Caco-2 (cell line): ENCODE results near the gene NDUFB8. TPM values are rescaled to one million over a fixed set of nuclear protein-coding genes. Genes with fewer than 3 reads are reported as not detected.

Source experiments
- BruUV-seq: library from RNA; stranded (reverse); fragments of 400-500 nt; replicated peaks from 2 replicates; lab custom pipeline; 2021; lab: Mats Ljungman, UMichigan
- CTCF ChIA-PET: fragments of 300-600 bp; sonication (Branson Sonifier 250); formaldehyde crosslinking; loops from one replicate; lab custom pipeline; 2022; ENCODE audit warnings: antibody characterized with exemption; lab: Charles Lee
- POLR2A ChIA-PET: fragments of 300-600 bp; sonication (Branson Sonifier 250); formaldehyde crosslinking; loops from one replicate; lab custom pipeline; 2022; ENCODE audit warnings: antibody characterized with exemption; lab: Charles Lee
- DNase-seq, 2 experiments: peaks; one replicate each; pipeline versions ENCODE4 v3.0.0 to v3.0.0-alpha.2; 2020 to 2022
- H3K27me3 ChIP-seq: replicated peaks from 2 replicates; pipeline ENCODE4 v1.6.0; 2011; ENCODE audit warnings: low read length; ENCODE audit not compliant: control insufficient read depth, insufficient read depth
- H3K36me3 ChIP-seq: 2 replicates; pipeline ENCODE4 v1.5.1; 2011; ENCODE audit warnings: low read length; ENCODE audit not compliant: control insufficient read depth, insufficient read depth
- H3K4me1 ChIP-seq: fragments of 250-450 bp; sonication (Bioruptor Pico); 2 replicates; pipeline ENCODE4 v1.5.1; 2020; ENCODE audit warnings: mild to moderate bottlenecking
- H3K4me3 ChIP-seq: 2 replicates; pipeline ENCODE4 v1.5.1; 2011; ENCODE audit warnings: low read depth, mild to moderate bottlenecking, control low read depth, low read length
- H3K9me3 ChIP-seq: fragments of 250-450 bp; sonication (Bioruptor Pico); 2 replicates; pipeline ENCODE4 v1.5.1; 2020; ENCODE audit warnings: mild to moderate bottlenecking, moderate library complexity
- H3K27ac Mint-ChIP-seq: one replicate; pipeline ENCODE4 v1.8.0; 2022; ENCODE audit warnings: mixed read lengths; ENCODE audit not compliant: unreplicated experiment
- H3K27me3 Mint-ChIP-seq: one replicate; pipeline ENCODE4 v1.8.0; 2022; ENCODE audit warnings: mixed read lengths; ENCODE audit not compliant: insufficient read depth, unreplicated experiment
- H3K36me3 Mint-ChIP-seq: one replicate; pipeline ENCODE4 v1.8.0; 2022; ENCODE audit warnings: mild to moderate bottlenecking, mixed read lengths; ENCODE audit not compliant: insufficient read depth, unreplicated experiment
- H3K4me1 Mint-ChIP-seq: one replicate; pipeline ENCODE4 v1.8.0; 2022; ENCODE audit warnings: low read depth, mixed read lengths; ENCODE audit not compliant: unreplicated experiment
- H3K4me3 Mint-ChIP-seq: one replicate; pipeline ENCODE4 v1.8.0; 2022; ENCODE audit warnings: mild to moderate bottlenecking, moderate library complexity, mixed read lengths; ENCODE audit not compliant: unreplicated experiment
- H3K9me3 Mint-ChIP-seq: one replicate; pipeline ENCODE4 v1.8.0; 2022; ENCODE audit warnings: mixed read lengths; ENCODE audit not compliant: unreplicated experiment
- CTCF ChIP-seq, 2 experiments: fragments of 200-600 bp in 1 of 2; IDR thresholded peaks; 1 replicate in 1 of 2; 2 replicates in 1 of 2; pipeline versions ENCODE4 v1.5.1 to v1.8.0; 2011 to 2022; ENCODE audit warnings: antibody characterized with exemption in 1 of 2, control low read depth in 1 of 2, inconsistent platforms in 1 of 2, low read depth in 1 of 2, low read length in 1 of 2, mild to moderate bottlenecking in 1 of 2, moderate library complexity in 1 of 2; ENCODE audit not compliant: insufficient read depth in 1 of 2, severe bottlenecking in 1 of 2, unreplicated experiment in 1 of 2
- intact Hi-C: fragments of 100-400 bp; cut with micrococcal nuclease; formaldehyde crosslinking; loops from one replicate; pipeline ENCODE4 v1.10.0; 2022; ENCODE audit not compliant: unreplicated experiment
- total RNA-seq: library from RNA; stranded (reverse); gene quantifications from 2 replicates; pipeline ENCODE4 v1.2.3, GENCODE V29; 2022

NDUFB8 gene
- total RNA-seq, 1 experiment from 2014 or later: 249 TPM

DNA sequence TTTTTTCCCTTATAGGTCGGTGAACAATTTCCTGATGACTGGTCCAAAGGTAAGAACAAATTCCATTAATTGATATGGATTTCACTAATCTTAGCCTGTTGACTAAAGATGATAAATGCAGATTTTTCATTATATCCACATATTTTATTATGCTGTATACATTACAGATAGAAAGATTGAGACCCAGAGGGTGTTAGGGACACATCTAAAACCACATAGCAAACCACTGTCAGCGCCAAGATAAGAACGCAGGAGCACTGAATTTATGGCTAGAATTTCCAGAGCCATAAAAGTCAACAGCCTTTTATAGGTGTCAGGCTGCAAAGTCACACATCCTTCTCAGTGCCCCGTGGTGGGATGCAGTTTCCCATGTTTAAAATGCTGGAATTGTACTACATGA lies 50.6 kb downstream of the NDUFB8 start:
- Mint-ChIP-seq H3K27ac (no peak overlapping the region), H3K27me3 (peaks cover 21% of the 10 kb centered on the region), H3K36me3 (peaks cover 7% of the 10 kb centered on the region), H3K4me1 (peaks cover 13% of the 10 kb centered on the region), H3K4me3 (no peak overlapping the region), H3K9me3 (no peaks in the 10 kb centered on the region)
- TF ChIP-seq CTCF (IDR thresholded peaks at IDR 0.05; ENCODE audit: insufficient read depth in 1 of 2, low read depth in 1 of 2, low read length in 1 of 2, severe bottlenecking in 1 of 2, unreplicated experiment in 1 of 2): no peak
- H3K4me1 ChIP-seq: no peaks in the 10 kb centered on the region
- no peaks in the 10 kb centered on the region; the same call in 1 of the 2 replicates for H3K27me3 ChIP-seq
- ChIA-PET CTCF (no interaction called here), POLR2A (no interaction called here)
- no peak for DNase-seq
- no peak overlapping the region for H3K4me3 ChIP-seq
- BruUV-seq: no TSS peak
- intact Hi-C loops: no loop called here
- no peaks in the 10 kb centered on the region for H3K9me3 ChIP-seq
- H3K36me3 ChIP-seq: no peaks in the 10 kb centered on the region

GRCh38 chr10:100477970-100478369 lies 51.7 kb downstream of the NDUFB8 start:
- ChIA-PET POLR2A (no interaction called here), CTCF (no interaction called here)
- no peak overlapping the region for H3K27ac Mint-ChIP-seq
- H3K4me1 Mint-ChIP-seq: peaks cover 7% of the 10 kb centered on the region
- no peak for TF ChIP-seq CTCF (IDR thresholded peaks at IDR 0.05; ENCODE audit: insufficient read depth in 1 of 2, low read depth in 1 of 2, low read length in 1 of 2, severe bottlenecking in 1 of 2, unreplicated experiment in 1 of 2)
- no peaks in the 10 kb centered on the region for H3K9me3 Mint-ChIP-seq
- peaks cover 21% of the 10 kb centered on the region for H3K27me3 Mint-ChIP-seq
- Histone ChIP-seq H3K4me1 (no peaks in the 10 kb centered on the region), H3K4me3 (no peak overlapping the region), H3K27me3 (no peaks in the 10 kb centered on the region; the same call in 1 of the 2 replicates), H3K36me3 (no peaks in the 10 kb centered on the region), H3K9me3 (no peaks in the 10 kb centered on the region)
- intact Hi-C loops: no loop called here
- no peak overlapping the region for H3K4me3 Mint-ChIP-seq
- DNase-seq: no peak
- H3K36me3 Mint-ChIP-seq: peaks cover 7% of the 10 kb centered on the region
- BruUV-seq: no TSS peak

Other genes with a start within 250 kb of the NDUFB8 start
- gene BLOC1S2, start 243.2 kb downstream of the NDUFB8 start, total RNA-seq: 51.9 and 52.8 TPM in 2 replicates
- gene PKD2L1, start 199.6 kb downstream of the NDUFB8 start, total RNA-seq: 0.19 TPM in 1 of 2 replicates, not detected in the other
- 449 and 457 TPM in 2 replicates for gene SCD, start 182.6 kb downstream of the NDUFB8 start, total RNA-seq
- gene WNT8B, start 66.9 kb downstream of the NDUFB8 start, total RNA-seq: 0.14 TPM in 1 of 2 replicates, not detected in the other
- 5.1 and 7.0 TPM in 2 replicates for gene SEC31B, start 10.0 kb downstream of the NDUFB8 start, total RNA-seq
- 71.2 and 72.5 TPM in 2 replicates for gene HIF1AN, start 6.1 kb upstream of the NDUFB8 start, total RNA-seq
- 0.30 and 0.45 TPM in 2 replicates for gene PAX2, start 215.7 kb upstream of the NDUFB8 start, total RNA-seq